Trophoblast cell (in vitro differentiated cells and primary cell): ENCODE results near the gene UTP25.
A peak's percentile ranks its signal among the peaks of the same experiment; 100 is the strongest.

ENCODE experiments used
- DNase-seq, 2 donors: peaks; one replicate each; pipeline ENCODE4 v3.0.0-alpha.2; 2016
- H2AFZ ChIP-seq: 2 replicates; pipeline ENCODE4 v1.6.1; 2013; ENCODE audit warnings: low read length, moderate library complexity, mild to moderate bottlenecking; ENCODE audit not compliant: insufficient read depth, poor library complexity
- H2AK5ac ChIP-seq: 2 replicates; pipeline ENCODE4 v1.6.1; 2013; ENCODE audit warnings: mild to moderate bottlenecking, low read length
- H2BK120ac ChIP-seq: 2 replicates; pipeline ENCODE4 v1.6.1; 2013; ENCODE audit warnings: low read length, mild to moderate bottlenecking, moderate library complexity; ENCODE audit not compliant: insufficient read depth, poor library complexity
- H2BK12ac ChIP-seq: 2 replicates; pipeline ENCODE4 v1.6.1; 2013; ENCODE audit warnings: mild to moderate bottlenecking, low read length, moderate library complexity
- H2BK5ac ChIP-seq: 2 replicates; pipeline ENCODE4 v1.6.1; 2013; ENCODE audit warnings: low read length, low read depth, moderate library complexity, mild to moderate bottlenecking; ENCODE audit not compliant: poor library complexity
- H3K14ac ChIP-seq: 2 replicates; pipeline ENCODE4 v1.6.1; 2013; ENCODE audit warnings: mild to moderate bottlenecking, low read length
- H3K18ac ChIP-seq: 2 replicates; pipeline ENCODE4 v1.6.1; 2013; ENCODE audit warnings: mild to moderate bottlenecking, low read length
- H3K23ac ChIP-seq: 2 replicates; pipeline ENCODE4 v1.6.1; 2013; ENCODE audit warnings: low read length
- H3K27ac ChIP-seq: 2 replicates; pipeline ENCODE4 v1.5.1; 2013; ENCODE audit warnings: low read depth, mild to moderate bottlenecking, inconsistent platforms, low read length, moderate library complexity
- H3K27me3 ChIP-seq: 2 replicates; pipeline ENCODE4 v1.6.1; 2013; ENCODE audit warnings: inconsistent platforms, mild to moderate bottlenecking, low read length, moderate library complexity; ENCODE audit not compliant: insufficient read depth
- H3K36me3 ChIP-seq, 2 experiments: 1 replicate in 1 of 2; 2 replicates in 1 of 2; pipeline ENCODE4 v1.6.1; 2013; ENCODE audit warnings: low read length in 2 of 2, mild to moderate bottlenecking in 2 of 2, moderate library complexity in 1 of 2; ENCODE audit not compliant: insufficient read depth in 2 of 2, control insufficient read depth in 1 of 2
- H3K4ac ChIP-seq: 2 replicates; pipeline ENCODE4 v1.6.1; 2013; ENCODE audit warnings: low read depth, mild to moderate bottlenecking, low read length, moderate library complexity
- H3K4me1 ChIP-seq, 2 experiments: 1 replicate in 1 of 2; 2 replicates in 1 of 2; pipeline ENCODE4 v1.6.1; 2013; ENCODE audit warnings: low read length in 2 of 2, mild to moderate bottlenecking in 2 of 2, moderate library complexity in 1 of 2; ENCODE audit not compliant: insufficient read depth in 2 of 2, control insufficient read depth in 1 of 2
- H3K4me2 ChIP-seq: 2 replicates; pipeline ENCODE4 v1.6.1; 2013; ENCODE audit warnings: inconsistent platforms, mild to moderate bottlenecking, low read length, moderate library complexity
- H3K4me3 ChIP-seq: 2 replicates; pipeline ENCODE4 v1.5.1; 2013; ENCODE audit warnings: mild to moderate bottlenecking, low read depth, low read length, inconsistent platforms
- H3K79me1 ChIP-seq: one replicate; pipeline ENCODE4 v1.6.1; 2013; ENCODE audit warnings: low read length
- H3K79me2 ChIP-seq: 2 replicates; pipeline ENCODE4 v1.6.1; 2013; ENCODE audit warnings: low read length, mild to moderate bottlenecking; ENCODE audit not compliant: control insufficient read depth, insufficient read depth, poor library complexity
- H3K9ac ChIP-seq: 2 replicates; pipeline ENCODE4 v1.6.1; 2013; ENCODE audit warnings: mild to moderate bottlenecking, low read length
- H3K9me3 ChIP-seq: 2 replicates; pipeline ENCODE4 v1.6.1; 2013; ENCODE audit warnings: low read depth, mild to moderate bottlenecking, control low read depth, inconsistent platforms, low read length; ENCODE audit not compliant: insufficient read depth
- H4K12ac ChIP-seq: 2 replicates; pipeline ENCODE4 v1.6.1; 2013; ENCODE audit warnings: low read depth, mild to moderate bottlenecking, low read length, moderate library complexity
- H4K8ac ChIP-seq: 2 replicates; pipeline ENCODE4 v1.6.1; 2013; ENCODE audit warnings: low read depth, mild to moderate bottlenecking, low read length, moderate library complexity
- H4K91ac ChIP-seq: one replicate; pipeline ENCODE4 v1.6.1; 2013; ENCODE audit warnings: low read depth, mild to moderate bottlenecking, low read length, moderate library complexity
- WGBS: extraction: QIAGEN DNeasy Blood & Tissue Kit; methylation state at CpG from one replicate; pipeline ENCODE4 v1.1.7; 2013; ENCODE audit warnings: missing lambda C conversion rate; ENCODE audit not compliant: insufficient read length, insufficient coverage; ENCODE audit errors: extremely low coverage; 5-methylcytosine and 5-hydroxymethylcytosine counted together

Gene UTP25

DNA sequence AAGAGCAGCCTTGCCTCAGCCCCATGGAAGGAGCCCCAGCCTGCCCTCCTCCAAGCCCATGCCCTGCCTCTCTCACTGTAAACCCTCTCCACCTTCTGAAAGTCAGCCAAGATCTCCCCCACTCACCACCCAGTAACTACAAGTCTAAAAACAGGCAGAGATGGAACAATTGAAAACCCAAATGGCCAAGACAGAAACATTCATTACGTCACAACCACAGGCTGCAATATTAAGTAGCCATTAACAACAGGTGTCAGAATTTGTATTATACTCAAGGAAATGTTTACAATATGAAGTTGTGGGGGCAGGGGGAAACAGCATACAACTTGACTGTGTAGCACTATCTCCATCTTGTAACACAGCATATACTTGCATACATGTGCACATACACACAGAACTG lies 24.2 kb upstream of the UTP25 start:
- Histone ChIP-seq H4K8ac (no peak overlapping the region), H3K4me2 (no peak overlapping the region), H2BK5ac (no peak overlapping the region), H2AK5ac (no peak overlapping the region), H3K27ac (no peak overlapping the region), H3K4me1 (peaks cover 17 to 26% of the 10 kb centered on the region in 2 experiments), H3K79me2 (peaks cover 14% of the 10 kb centered on the region), H3K9me3 (no peaks in the 10 kb centered on the region), H2BK120ac (no peak overlapping the region), H3K9ac (no peak overlapping the region), H2AFZ (no peak overlapping the region), H2BK12ac (no peak overlapping the region), H3K18ac (no peak overlapping the region), H4K12ac (no peak overlapping the region), H3K14ac (no peak overlapping the region), H4K91ac (no peak overlapping the region), H3K4ac (no peak overlapping the region), H3K36me3 (peaks cover 3 to 7% of the 10 kb centered on the region in 2 experiments), H3K27me3 (no peaks in the 10 kb centered on the region), H3K23ac (no peak overlapping the region), H3K79me1 (peaks cover 9% of the 10 kb centered on the region), H3K4me3 (no peak overlapping the region)
- WGBS, result no CpG with 5 or more reads among the region's 1 CpG
- DNase-seq, result no peak

- Histone ChIP-seq H3K79me1 (peaks cover 9% of the 10 kb centered on the region), H3K36me3 (peaks cover 0 to 4% of the 10 kb centered on the region in 2 experiments), H4K8ac (peak overlapping the region; percentile 21), H2BK12ac (peak overlapping the region; percentile 25), H3K23ac (no peak overlapping the region), H3K27ac (no peak overlapping the region), H3K4me3 (peak overlapping the region; percentile 93), H2AK5ac (no peak overlapping the region), H2AFZ (peak overlapping the region; percentile 20), H4K12ac (no peak overlapping the region), H3K14ac (no peak overlapping the region), H3K79me2 (peaks cover 14% of the 10 kb centered on the region), H3K4ac (peak overlapping the region; percentile 63), H3K18ac (peak overlapping the region; percentile 66), H3K4me1 (peaks cover 17 to 26% of the 10 kb centered on the region in 2 experiments), H3K9ac (peak overlapping the region; percentile 77), H3K27me3 (no peaks in the 10 kb centered on the region), H3K4me2 (peak overlapping the region; percentile 78), H2BK5ac (no peak overlapping the region), H2BK120ac (no peak overlapping the region), H4K91ac (peak overlapping the region; percentile 59), H3K9me3 (no peaks in the 10 kb centered on the region)
- peak in 1 of 2 donors; percentile 54 for DNase-seq
- no CpG with 5 or more reads among the region's 19 CpGs for WGBS
Observed at GRCh38 chr1:209805341-209805781, 22.4 kb upstream of the UTP25 start.

- Histone ChIP-seq H3K18ac (peak within 1 kb of the TSS; percentile 84), H2BK120ac (peak within 1 kb of the TSS; percentile 39), H4K8ac (peak within 1 kb of the TSS; percentile 43), H3K4ac (peak within 1 kb of the TSS; percentile 63), H4K91ac (peak within 1 kb of the TSS; percentile 59), H2AK5ac (peak within 1 kb of the TSS; percentile 60), H2BK12ac (peak within 1 kb of the TSS; percentile 25), H2BK5ac (peak within 1 kb of the TSS; percentile 3), H3K4me2 (peak within 1 kb of the TSS; percentile 78), H4K12ac (no peak within 1 kb of the TSS), H3K9ac (peak within 1 kb of the TSS; percentile 77), H3K9me3 (no peaks in the 10 kb centered on the region), H3K4me3 (peak within 1 kb of the TSS; percentile 93), H3K36me3 (no peaks in the 10 kb centered on the region), H3K79me1 (peaks cover 9% of the 10 kb centered on the region), H2AFZ (peak within 1 kb of the TSS; percentile 38), H3K14ac (peak within 1 kb of the TSS; percentile 59), H3K23ac (no peak within 1 kb of the TSS), H3K27ac (peak within 1 kb of the TSS; percentile 58), H3K27me3 (no peaks in the 10 kb centered on the region), H3K4me1 (peaks cover 22 to 29% of the 10 kb centered on the region in 2 experiments), H3K79me2 (peaks cover 14% of the 10 kb centered on the region)
- peak; percentile 97 to 99 for DNase-seq
- no CpG with 5 or more reads among the region's 46 CpGs for WGBS
Observed at GRCh38 chr1:209805875-209806760, 21.7 kb upstream of the UTP25 start, which contains the start of gene IRF6. IRF6 (minus strand) TSS chr1:209806142; CDS start chr1:209801413, 4,729 bp downstream.

- Histone ChIP-seq H3K4me2 (no peak overlapping the region), H2AK5ac (no peak overlapping the region), H4K91ac (no peak overlapping the region), H3K14ac (no peak overlapping the region), H3K4me1 (peaks cover 22 to 29% of the 10 kb centered on the region in 2 experiments), H2AFZ (no peak overlapping the region), H3K9me3 (no peaks in the 10 kb centered on the region), H4K8ac (no peak overlapping the region), H3K9ac (no peak overlapping the region), H3K27ac (peak overlapping the region; percentile 60), H3K4ac (peak overlapping the region; percentile 42), H2BK12ac (peak overlapping the region; percentile 59), H3K18ac (no peak overlapping the region), H3K79me2 (peaks cover 14% of the 10 kb centered on the region), H2BK5ac (peak overlapping the region; percentile 46), H3K23ac (no peak overlapping the region), H3K79me1 (peaks cover 9% of the 10 kb centered on the region), H2BK120ac (no peak overlapping the region), H3K27me3 (no peaks in the 10 kb centered on the region), H3K36me3 (no peaks in the 10 kb centered on the region), H3K4me3 (no peak overlapping the region), H4K12ac (no peak overlapping the region)
- no CpG with 5 or more reads among the region's 4 CpGs for WGBS
- no peak for DNase-seq
Observed at GRCh38 chr1:209807509-209807908, 20.3 kb upstream of the UTP25 start.
